CD4-positive, alpha-beta memory T cell (primary cell): ENCODE measurements around the gene NXF2. TPM values are rescaled to one million over a fixed set of nuclear protein-coding genes. Genes with fewer than 3 reads are reported as not detected.
A peak's percentile ranks its signal among the peaks of the same experiment; 100 is the strongest.

Experiments used
- CTCF ChIA-PET: fragments of 350-600 bp; sonication (Branson Sonifier 250); formaldehyde crosslinking; loops from one replicate; lab custom pipeline; 2021; ENCODE audit warnings: inconsistent platforms; ENCODE audit not compliant: partially characterized antibody; lab: Charles Lee
- POLR2A ChIA-PET: fragments of 350-600 bp; sonication (Branson Sonifier 250); formaldehyde crosslinking; loops from one replicate; lab custom pipeline; 2021; ENCODE audit not compliant: partially characterized antibody; lab: Charles Lee
- DNase-seq, 5 donors: peaks; one replicate each; pipeline versions ENCODE4 v3.0.0 to v3.0.0-alpha.2; 2020 to 2022; ENCODE audit warnings: mixed read lengths in 1 of 5
- H3K27ac ChIP-seq: one replicate; pipeline ENCODE4 v1.7.0; 2013; ENCODE audit warnings: low read depth, low read length
- H3K27me3 ChIP-seq: 2 replicates; pipeline ENCODE4 v1.7.0; 2013; ENCODE audit warnings: mild to moderate bottlenecking, low read length, moderate library complexity; ENCODE audit not compliant: insufficient read depth
- H3K36me3 ChIP-seq: 2 replicates; pipeline ENCODE4 v1.7.0; 2013; ENCODE audit warnings: mild to moderate bottlenecking, low read length, moderate library complexity; ENCODE audit not compliant: insufficient read depth
- H3K4me1 ChIP-seq: 2 replicates; pipeline ENCODE4 v1.7.0; 2013; ENCODE audit warnings: mild to moderate bottlenecking, low read length, moderate library complexity; ENCODE audit not compliant: insufficient read depth
- H3K4me3 ChIP-seq, 2 donors: one replicate each; pipeline ENCODE4 v1.7.0; 2013; ENCODE audit warnings: low read length in 2 of 2, mild to moderate bottlenecking in 1 of 2
- H3K9me3 ChIP-seq, 2 donors: one replicate each; pipeline ENCODE4 v1.7.0; 2013; ENCODE audit warnings: low read length in 2 of 2, control low read depth in 1 of 2; ENCODE audit not compliant: control insufficient read depth in 1 of 2
- H3K27ac Mint-ChIP-seq, 7 donors: one replicate each; pipeline ENCODE4 v1.8.0; 2020 to 2021; ENCODE audit warnings: mixed read lengths in 7 of 7, mild to moderate bottlenecking in 6 of 7, inconsistent platforms in 3 of 7, moderate library complexity in 3 of 7
- H3K27me3 Mint-ChIP-seq, 2 donors: one replicate each; pipeline ENCODE4 v1.8.0; 2020 to 2021; ENCODE audit warnings: mixed read lengths in 2 of 2
- H3K36me3 Mint-ChIP-seq, 2 donors: one replicate each; pipeline ENCODE4 v1.8.0; 2020 to 2021; ENCODE audit warnings: mixed read lengths in 2 of 2, inconsistent platforms in 1 of 2, mild to moderate bottlenecking in 1 of 2
- H3K4me1 Mint-ChIP-seq, 4 donors: one replicate each; pipeline ENCODE4 v1.8.0; 2020 to 2021; ENCODE audit warnings: mixed read lengths in 4 of 4, mild to moderate bottlenecking in 1 of 4
- H3K4me3 Mint-ChIP-seq, 8 donors: one replicate each; pipeline ENCODE4 v1.8.0; 2020 to 2021; ENCODE audit warnings: mixed read lengths in 8 of 8, mild to moderate bottlenecking in 7 of 8, moderate library complexity in 6 of 8, inconsistent platforms in 3 of 8
- H3K9me3 Mint-ChIP-seq, 8 donors: one replicate each; pipeline ENCODE4 v1.8.0; 2020 to 2021; ENCODE audit warnings: mixed read lengths in 8 of 8, mild to moderate bottlenecking in 5 of 8, inconsistent platforms in 3 of 8, moderate library complexity in 1 of 8
- intact Hi-C: fragments of 100-400 bp; cut with micrococcal nuclease; formaldehyde crosslinking; loops from one replicate; pipeline ENCODE4 v1.15.1; 2023
- polyA plus RNA-seq, 2 donors: library from polyadenylated mRNA; unstranded; fragments of 300-500 nt; fragmentation: Illumina TruSeq; gene quantifications; one replicate each; pipeline ENCODE4 v1.2.3, GENCODE V29; 2021
- total RNA-seq, 2 experiments: library from RNA; stranded (reverse); gene quantifications; one replicate each; pipeline ENCODE4 v1.2.3, GENCODE V29; 2021

The NXF2 gene
- total and polyA plus RNA-seq, 4 experiments from 2014 or later, result not detected

DNA sequence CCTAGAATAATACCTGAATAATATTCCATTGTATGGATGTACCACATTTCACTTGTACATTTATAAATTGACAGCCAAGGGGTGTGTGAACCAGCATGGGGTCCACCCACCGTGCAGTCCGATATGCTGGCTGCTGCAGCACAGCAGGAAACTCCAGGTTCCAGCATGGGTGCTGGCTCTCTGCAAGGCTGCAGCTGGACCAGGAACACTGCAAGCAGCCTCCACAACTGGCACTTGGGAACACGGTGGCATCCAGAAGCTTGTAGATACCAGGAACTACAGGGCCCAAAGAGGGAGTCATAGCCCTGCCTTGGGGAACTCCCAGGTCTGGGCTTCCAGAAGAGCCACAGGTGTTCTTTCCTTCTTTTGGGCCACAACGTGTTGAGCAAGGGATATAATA lies 91.2 kb downstream of the NXF2 start:
- DNase-seq, result no peak
- Mint-ChIP-seq H3K27me3 (no peaks in the 10 kb centered on the region), H3K4me1 (no peaks in the 10 kb centered on the region), H3K4me3 (no peak overlapping the region), H3K27ac (no peak overlapping the region), H3K9me3 (no peaks in the 10 kb centered on the region), H3K36me3 (no peaks in the 10 kb centered on the region)
- intact Hi-C loops, result no loop called here
- CTCF ChIA-PET, result no interaction called here
- no peaks in the 10 kb centered on the region for H3K36me3 ChIP-seq
- no peak overlapping the region for H3K27ac ChIP-seq
- no peak overlapping the region for H3K4me3 ChIP-seq
- H3K9me3 ChIP-seq, result no peaks in the 10 kb centered on the region
- no peaks in the 10 kb centered on the region for H3K4me1 ChIP-seq
- H3K27me3 ChIP-seq, result no peaks in the 10 kb centered on the region
- POLR2A ChIA-PET, result no interaction called here

DNA sequence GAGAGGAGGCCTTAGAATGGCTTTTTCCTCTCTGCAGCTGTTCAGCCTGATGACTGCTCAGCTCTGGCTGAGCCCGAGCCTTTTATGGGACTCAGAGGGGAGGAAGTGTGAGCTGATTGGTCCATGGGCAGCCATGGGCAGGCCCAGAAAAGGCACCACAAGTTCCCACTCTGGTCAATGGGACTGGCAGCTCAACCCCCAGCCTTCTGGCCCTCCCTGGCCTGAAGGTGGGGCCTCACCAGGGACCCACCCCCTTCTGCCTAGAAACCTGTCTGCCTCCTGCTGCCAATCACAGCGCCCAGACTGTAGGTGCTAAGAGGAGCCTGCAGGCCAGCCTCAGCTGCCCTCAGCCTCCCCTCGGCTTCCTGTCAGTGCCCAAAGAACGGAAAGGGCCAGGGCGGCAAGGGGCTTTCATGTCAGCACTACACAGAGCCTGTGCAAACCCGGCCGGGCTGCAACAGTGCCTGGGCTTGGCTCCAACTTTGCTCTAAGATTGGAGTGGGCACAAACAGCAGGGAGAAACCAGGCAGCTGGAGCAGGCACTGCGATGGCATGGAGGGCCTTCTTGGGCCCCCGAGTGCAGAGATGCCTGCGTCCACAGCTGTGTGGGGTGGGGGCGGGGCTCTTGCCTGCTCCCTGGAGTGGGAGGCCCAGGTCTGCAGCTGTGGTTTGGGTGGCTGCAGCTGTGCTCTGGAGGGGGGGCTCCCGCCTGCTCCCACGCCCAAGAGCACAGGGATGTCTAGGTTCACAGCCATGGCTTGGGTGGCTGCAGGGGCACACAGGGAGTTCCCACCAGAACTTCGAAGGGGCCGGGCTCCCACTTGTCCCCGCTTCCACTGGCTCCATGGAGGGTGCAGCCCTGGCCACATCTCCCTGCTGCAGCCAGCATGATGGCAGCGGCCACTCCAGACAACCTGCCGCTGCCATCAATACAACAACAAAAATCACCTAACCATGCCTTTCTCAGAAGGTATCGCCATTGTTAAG lies 92.6 kb downstream of the NXF2 start:
- DNase-seq, result peak in 4 of 5 donors; percentile 26 to 40 (median 38)
- peaks cover 0 to 2% of the 10 kb centered on the region in 2 donors for H3K27me3 Mint-ChIP-seq
- intact Hi-C loops, result no loop called here
- no peaks in the 10 kb centered on the region for H3K4me1 Mint-ChIP-seq
- Histone ChIP-seq H3K27ac (no peak overlapping the region), H3K9me3 (no peaks in the 10 kb centered on the region), H3K36me3 (no peaks in the 10 kb centered on the region), H3K4me1 (no peaks in the 10 kb centered on the region), H3K4me3 (no peak overlapping the region), H3K27me3 (no peaks in the 10 kb centered on the region)
- H3K9me3 Mint-ChIP-seq, result no peaks in the 10 kb centered on the region
- H3K36me3 Mint-ChIP-seq, result no peaks in the 10 kb centered on the region
- POLR2A ChIA-PET, result no interaction called here
- no peak overlapping the region for H3K27ac Mint-ChIP-seq
- H3K4me3 Mint-ChIP-seq, result no peak overlapping the region
- CTCF ChIA-PET, result interaction anchor here (0.6 kb wide), 1 partner anchor 496 kb away, joined by 5 read pairs; no protein-coding TSS in a partner anchor

DNA sequence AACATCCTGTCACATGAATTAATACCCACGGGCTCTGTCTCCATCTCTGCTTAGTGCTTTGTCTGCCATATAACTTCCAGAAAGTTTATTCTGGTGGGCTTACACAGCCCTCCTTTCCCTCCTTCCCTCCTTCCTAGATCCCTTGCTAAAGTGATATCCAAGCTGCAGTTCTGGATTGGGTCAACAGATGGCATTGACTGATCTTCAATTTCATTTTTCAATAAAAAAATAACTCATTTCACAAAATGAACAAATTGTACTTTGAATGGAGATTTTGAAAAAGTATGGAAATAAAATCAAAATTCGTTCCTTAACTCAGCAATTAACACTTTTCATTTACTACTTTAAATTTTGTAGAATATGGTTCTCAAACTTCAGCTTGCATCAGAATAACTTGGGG lies 94.9 kb downstream of the NXF2 start:
- H3K4me3 ChIP-seq, result no peak overlapping the region
- no peaks in the 10 kb centered on the region for H3K36me3 Mint-ChIP-seq
- intact Hi-C loops, result no loop called here
- no peaks in the 10 kb centered on the region for H3K27me3 ChIP-seq
- ChIA-PET POLR2A (no interaction called here), CTCF (no interaction called here)
- H3K27ac ChIP-seq, result no peak overlapping the region
- H3K4me1 Mint-ChIP-seq, result no peaks in the 10 kb centered on the region
- H3K27me3 Mint-ChIP-seq, result peaks cover 0 to 2% of the 10 kb centered on the region in 2 donors
- no peaks in the 10 kb centered on the region for H3K9me3 Mint-ChIP-seq
- H3K27ac Mint-ChIP-seq, result no peak overlapping the region
- DNase-seq, result no peak
- no peak overlapping the region for H3K4me3 Mint-ChIP-seq
- H3K36me3 ChIP-seq, result no peaks in the 10 kb centered on the region
- H3K9me3 ChIP-seq, result no peaks in the 10 kb centered on the region
- H3K4me1 ChIP-seq, result no peaks in the 10 kb centered on the region

- Mint-ChIP-seq H3K36me3 (no peaks in the 10 kb centered on the region), H3K9me3 (no peaks in the 10 kb centered on the region), H3K4me3 (no peak overlapping the region), H3K27me3 (peaks cover 0 to 2% of the 10 kb centered on the region in 2 donors), H3K4me1 (no peaks in the 10 kb centered on the region), H3K27ac (no peak overlapping the region)
- H3K4me1 ChIP-seq, result no peaks in the 10 kb centered on the region
- no peak overlapping the region for H3K27ac ChIP-seq
- ChIA-PET CTCF (interaction anchor here (0.7 kb wide), 1 partner anchor 517 kb away, joined by 3 read pairs; no protein-coding TSS in a partner anchor), POLR2A (no interaction called here)
- peak; percentile 46 to 54 (median 51) for DNase-seq
- no peaks in the 10 kb centered on the region for H3K36me3 ChIP-seq
- no peaks in the 10 kb centered on the region for H3K27me3 ChIP-seq
- intact Hi-C loops, result no loop called here
- no peaks in the 10 kb centered on the region for H3K9me3 ChIP-seq
- no peak overlapping the region for H3K4me3 ChIP-seq
Measured at GRCh38 chrX:102345916-102346315, 98.9 kb downstream of the NXF2 start.

Other genes with a start within 250 kb of the NXF2 start
- 1 to 10 TPM; 1.9 to 2.1 TPM for gene TCEAL2, start 121.5 kb upstream of the NXF2 start, total RNA-seq
- under 1 TPM; 0.29 to 0.67 TPM for gene TCEAL2, start 121.5 kb upstream of the NXF2 start, polyA plus RNA-seq
- gene TCEAL6, start 104.7 kb upstream of the NXF2 start, total RNA-seq, result not detected
- gene TCEAL6, start 104.7 kb upstream of the NXF2 start, polyA plus RNA-seq, result not detected
- 1 to 10 TPM; 5.9 to 7.4 TPM for gene BEX5, start 91.2 kb upstream of the NXF2 start, total RNA-seq
- 10 to 100 TPM in 1 of 2 donors, 1 to 10 TPM in 1; 7.5 to 12.0 TPM for gene BEX5, start 91.2 kb upstream of the NXF2 start, polyA plus RNA-seq
- gene TCP11X1, start 31.9 kb upstream of the NXF2 start, total RNA-seq, result not detected
- gene TCP11X1, start 31.9 kb upstream of the NXF2 start, polyA plus RNA-seq, result not detected
- gene NXF2B, start 192.8 kb downstream of the NXF2 start, total RNA-seq, result not detected
- not detected for gene NXF2B, start 192.8 kb downstream of the NXF2 start, polyA plus RNA-seq
- not detected for gene TCP11X2, start 224.6 kb downstream of the NXF2 start, total RNA-seq
- gene TCP11X2, start 224.6 kb downstream of the NXF2 start, polyA plus RNA-seq, result not detected